ENCODE data around the gene IGF2BP2. TPM values are rescaled to one million over a fixed set of nuclear protein-coding genes. Genes with fewer than 3 reads are reported as not detected.
"Not testable (repeated sequence)": the region's sequence is repeated elsewhere in the genome, so short reads cannot be mapped to it uniquely, and the experiment has no call there.

The IGF2BP2 gene
- total RNA-seq, 2 donors from 2014 or later = 0.99 to 8.8 TPM

DNA sequence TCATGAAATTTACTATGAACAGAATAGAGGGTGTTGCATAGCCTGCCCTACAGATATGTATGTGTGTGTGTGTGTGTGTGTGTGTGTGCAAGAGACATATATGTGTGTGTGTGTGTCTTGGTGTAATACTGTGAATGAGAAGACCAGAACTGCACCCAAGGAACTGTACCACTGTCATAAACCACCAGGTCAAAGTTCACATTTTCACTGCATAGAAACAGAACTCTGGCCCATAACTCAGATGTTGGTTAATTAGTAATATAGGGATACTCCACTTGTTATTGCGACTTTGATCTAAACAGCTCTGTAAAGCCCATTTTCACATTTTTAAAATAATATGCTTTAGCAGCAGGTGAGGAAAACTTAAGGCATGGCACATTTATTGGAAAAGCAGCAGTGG, 111.8 kb downstream of the IGF2BP2 start:
- Mint-ChIP-seq H3K27me3 (peaks cover 64% of the 10 kb centered on the region), H3K4me3 (no peak overlapping the region), H3K4me1 (peaks cover 4% of the 10 kb centered on the region), H3K36me3 (ENCODE audit: low read depth) (no peaks in the 10 kb centered on the region), H3K27ac (no peak overlapping the region)
- H3K9me3 ChIP-seq (ENCODE audit: control insufficient read depth, low read length, poor library complexity, severe bottlenecking) = no peaks in the 10 kb centered on the region
- ATAC-seq = no peak
- DNase-seq = no peak

GRCh38 chr3:185712337-185712736, 112.5 kb downstream of the IGF2BP2 start:
- no peak for ATAC-seq
- no peak overlapping the region for H3K27ac Mint-ChIP-seq
- no peak overlapping the region for H3K4me3 Mint-ChIP-seq
- DNase-seq = no peak
- peaks cover 4% of the 10 kb centered on the region for H3K4me1 Mint-ChIP-seq
- H3K9me3 ChIP-seq (ENCODE audit: control insufficient read depth, low read length, poor library complexity, severe bottlenecking) = no peaks in the 10 kb centered on the region
- H3K27me3 Mint-ChIP-seq = peaks cover 65% of the 10 kb centered on the region
- H3K36me3 Mint-ChIP-seq (ENCODE audit: low read depth) = no peaks in the 10 kb centered on the region

GRCh38 chr3:185711255-185711870, 113.5 kb downstream of the IGF2BP2 start:
- Mint-ChIP-seq H3K4me3 (no peak overlapping the region), H3K27me3 (peaks cover 57% of the 10 kb centered on the region), H3K36me3 (ENCODE audit: low read depth) (no peaks in the 10 kb centered on the region), H3K27ac (no peak overlapping the region), H3K4me1 (peaks cover 4% of the 10 kb centered on the region)
- DNase-seq = no peak
- no peaks in the 10 kb centered on the region for H3K9me3 ChIP-seq (ENCODE audit: control insufficient read depth, low read length, poor library complexity, severe bottlenecking)
- no peak for ATAC-seq

GRCh38 chr3:185709251-185709955, 115.4 kb downstream of the IGF2BP2 start:
- Mint-ChIP-seq H3K4me3 (no peak overlapping the region), H3K4me1 (peaks cover 4% of the 10 kb centered on the region), H3K27me3 (peaks cover 62% of the 10 kb centered on the region), H3K27ac (no peak overlapping the region), H3K36me3 (ENCODE audit: low read depth) (no peaks in the 10 kb centered on the region)
- DNase-seq (no peak), ATAC-seq (no peak)
- no peaks in the 10 kb centered on the region for H3K9me3 ChIP-seq (ENCODE audit: control insufficient read depth, low read length, poor library complexity, severe bottlenecking)

DNA sequence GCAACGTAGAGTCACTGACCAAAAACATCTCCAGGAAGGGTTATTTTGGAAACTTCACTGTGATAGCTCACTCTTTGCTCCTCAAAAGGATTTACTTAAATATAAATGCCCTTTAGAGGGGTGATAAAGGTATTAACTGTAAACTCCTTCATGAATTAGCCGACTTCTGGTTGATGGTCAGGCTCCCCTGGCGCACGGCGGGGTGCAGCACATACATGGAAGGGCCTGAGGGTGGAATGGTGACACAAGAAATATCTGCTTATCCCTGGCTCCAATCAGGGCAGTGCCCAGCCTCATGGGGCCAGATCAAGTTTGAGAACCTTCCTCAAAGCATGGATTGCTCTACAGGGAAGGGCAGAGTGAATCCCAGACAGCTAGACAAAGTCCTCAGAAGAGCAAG, 116.5 kb downstream of the IGF2BP2 start:
- no peak overlapping the region for H3K4me3 Mint-ChIP-seq
- no peaks in the 10 kb centered on the region for H3K36me3 Mint-ChIP-seq (ENCODE audit: low read depth)
- ATAC-seq (no peak), DNase-seq (no peak)
- H3K27me3 Mint-ChIP-seq = peaks cover 61% of the 10 kb centered on the region
- H3K27ac Mint-ChIP-seq = no peak overlapping the region
- H3K4me1 Mint-ChIP-seq = peaks cover 4% of the 10 kb centered on the region
- no peaks in the 10 kb centered on the region for H3K9me3 ChIP-seq (ENCODE audit: control insufficient read depth, low read length, poor library complexity, severe bottlenecking)

DNA sequence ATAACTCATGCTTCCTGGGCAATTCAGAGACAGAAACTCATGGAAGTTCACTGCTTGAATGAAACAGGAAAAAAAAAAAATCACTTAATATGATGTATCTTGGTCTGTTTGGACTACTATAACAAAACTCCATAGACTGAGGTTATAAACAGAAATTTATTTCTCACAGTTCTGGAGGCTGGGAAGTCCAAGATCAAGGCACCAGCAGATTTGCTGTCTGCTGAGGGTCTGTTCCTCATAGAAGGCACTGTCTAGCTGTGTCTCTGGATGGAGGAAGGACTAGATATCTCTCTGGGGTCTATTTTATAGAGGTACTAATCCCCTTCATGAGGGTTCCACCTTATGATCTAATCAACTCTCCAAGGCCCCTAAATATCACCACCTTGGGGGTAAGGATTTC, 119.3 kb downstream of the IGF2BP2 start:
- Mint-ChIP-seq H3K4me3 (no peak overlapping the region), H3K27ac (no peak overlapping the region), H3K27me3 (peaks cover 62% of the 10 kb centered on the region), H3K4me1 (peaks cover 7% of the 10 kb centered on the region), H3K36me3 (ENCODE audit: low read depth) (no peaks in the 10 kb centered on the region)
- no peak for DNase-seq
- no peak for ATAC-seq
- no peaks in the 10 kb centered on the region for H3K9me3 ChIP-seq (ENCODE audit: control insufficient read depth, low read length, poor library complexity, severe bottlenecking)

DNA sequence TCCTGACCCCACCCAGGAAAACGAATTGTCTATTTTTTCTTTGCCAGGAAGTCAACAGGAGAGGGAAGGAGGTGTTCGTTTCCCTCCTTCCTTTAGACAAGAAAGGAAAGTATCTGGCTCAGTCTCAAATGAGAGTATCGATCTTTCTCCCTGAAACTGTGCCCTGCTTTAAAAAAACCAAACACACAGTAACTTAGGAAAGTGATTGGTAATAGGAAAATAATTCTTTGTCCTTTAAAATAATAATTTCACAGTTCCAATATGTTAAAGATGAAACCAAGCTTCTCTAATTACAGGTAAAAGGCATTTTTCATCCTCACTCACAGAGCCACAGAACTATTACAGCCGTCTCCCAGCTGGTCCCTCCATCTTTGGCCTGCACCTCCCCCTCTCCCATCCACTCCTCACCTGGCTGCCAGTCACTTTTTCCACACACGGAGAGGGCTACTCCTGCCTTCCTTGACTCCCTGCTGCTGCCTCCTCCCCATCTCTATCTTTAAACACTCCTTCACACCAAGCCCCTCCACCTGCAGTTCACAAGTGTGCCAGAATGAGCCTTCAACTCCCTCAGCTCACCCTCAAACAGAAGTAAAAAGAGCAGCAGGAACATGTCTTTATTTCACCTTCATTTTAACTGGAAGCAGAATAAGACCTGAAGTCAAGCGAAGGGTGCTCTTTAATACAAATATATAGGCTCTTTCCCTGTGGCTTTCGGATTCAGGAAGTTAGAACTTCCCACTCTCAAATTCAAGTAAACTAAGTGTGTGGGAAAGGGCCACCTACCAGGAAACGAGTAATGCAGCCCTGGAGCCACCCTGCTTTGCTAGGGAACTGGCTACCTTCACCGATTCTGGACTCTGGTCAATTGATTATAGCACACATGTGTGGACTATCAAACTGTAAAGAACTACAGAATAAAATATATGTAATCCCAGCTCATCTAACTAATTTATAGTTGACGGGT, 122.3 kb downstream of the IGF2BP2 start:
- Mint-ChIP-seq H3K4me3 (no peak overlapping the region), H3K27ac (no peak overlapping the region), H3K4me1 (peaks cover 3% of the 10 kb centered on the region), H3K27me3 (peaks cover 56% of the 10 kb centered on the region), H3K36me3 (ENCODE audit: low read depth) (no peaks in the 10 kb centered on the region)
- no peaks in the 10 kb centered on the region for H3K9me3 ChIP-seq (ENCODE audit: control insufficient read depth, low read length, poor library complexity, severe bottlenecking)
- DNase-seq = no peak
- no peak for ATAC-seq

- Mint-ChIP-seq H3K36me3 (ENCODE audit: low read depth) (no peaks in the 10 kb centered on the region), H3K4me1 (peaks cover 3% of the 10 kb centered on the region), H3K27me3 (peaks cover 56% of the 10 kb centered on the region), H3K4me3 (no peak overlapping the region), H3K27ac (no peak overlapping the region)
- ATAC-seq = no peak
- no peaks in the 10 kb centered on the region for H3K9me3 ChIP-seq (ENCODE audit: control insufficient read depth, low read length, poor library complexity, severe bottlenecking)
- DNase-seq = no peak
Observed at GRCh38 chr3:185701611-185702261, 123.1 kb downstream of the IGF2BP2 start.

- peaks cover 63% of the 10 kb centered on the region for H3K27me3 Mint-ChIP-seq
- no peaks in the 10 kb centered on the region for H3K9me3 ChIP-seq (ENCODE audit: control insufficient read depth, low read length, poor library complexity, severe bottlenecking)
- H3K27ac Mint-ChIP-seq = no peak overlapping the region
- DNase-seq (no peak), ATAC-seq (no peak)
- no peaks in the 10 kb centered on the region for H3K36me3 Mint-ChIP-seq (ENCODE audit: low read depth)
- H3K4me3 Mint-ChIP-seq = no peak overlapping the region
- peaks cover 3% of the 10 kb centered on the region for H3K4me1 Mint-ChIP-seq
Observed at GRCh38 chr3:185699927-185700326, 124.9 kb downstream of the IGF2BP2 start.

DNA sequence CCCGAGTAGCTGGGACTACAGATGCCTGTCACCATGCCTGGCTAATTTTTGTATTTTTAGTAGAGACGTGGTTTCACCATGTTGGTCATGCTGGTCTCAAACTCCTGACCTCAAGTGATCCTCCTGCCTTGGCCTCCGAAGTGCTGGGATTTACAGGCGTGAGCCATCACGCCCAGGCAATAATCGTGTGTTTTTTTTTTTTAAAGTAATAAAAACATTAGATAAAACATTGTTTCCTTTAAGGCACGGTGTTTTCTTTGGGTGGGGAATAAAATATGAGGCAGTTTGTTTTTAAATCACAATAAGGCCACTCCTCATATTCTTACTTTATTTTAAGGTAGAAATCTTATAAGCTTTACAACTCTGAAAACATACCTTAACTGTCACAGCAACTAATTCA, 127.6 kb downstream of the IGF2BP2 start:
- H3K9me3 ChIP-seq (ENCODE audit: control insufficient read depth, low read length, poor library complexity, severe bottlenecking); H3K4me1 Mint-ChIP-seq; DNase-seq; H3K4me3 Mint-ChIP-seq; H3K27ac Mint-ChIP-seq; H3K36me3 Mint-ChIP-seq (ENCODE audit: low read depth); ATAC-seq: not testable (repeated sequence)
- peaks cover 44% of the 10 kb centered on the region for H3K27me3 Mint-ChIP-seq

DNA sequence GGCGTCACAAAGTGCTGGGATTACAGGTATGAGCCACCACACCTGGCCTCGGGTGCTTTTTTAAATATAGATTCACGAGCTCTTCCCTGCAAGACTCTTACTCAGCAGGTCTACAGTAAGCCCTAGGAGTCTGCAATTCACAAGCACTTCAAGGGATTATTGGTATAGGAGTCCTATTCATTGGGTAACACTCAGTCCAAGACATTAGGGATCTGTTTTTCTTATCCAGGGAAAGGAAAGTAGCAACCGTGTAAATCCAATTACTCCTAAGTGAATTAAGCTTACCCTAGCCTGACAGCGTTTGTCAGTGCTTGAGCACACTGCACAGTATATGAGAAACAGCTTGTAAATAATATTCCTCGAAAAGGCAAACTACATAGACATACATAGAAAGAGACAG, 128.8 kb downstream of the IGF2BP2 start:
- no peak for ATAC-seq
- DNase-seq = no peak
- no peak overlapping the region for H3K4me3 Mint-ChIP-seq
- no peaks in the 10 kb centered on the region for H3K36me3 Mint-ChIP-seq (ENCODE audit: low read depth)
- H3K9me3 ChIP-seq (ENCODE audit: control insufficient read depth, low read length, poor library complexity, severe bottlenecking) = no peaks in the 10 kb centered on the region
- H3K27ac Mint-ChIP-seq = no peak overlapping the region
- H3K4me1 Mint-ChIP-seq = no peaks in the 10 kb centered on the region
- peaks cover 41% of the 10 kb centered on the region for H3K27me3 Mint-ChIP-seq

DNA sequence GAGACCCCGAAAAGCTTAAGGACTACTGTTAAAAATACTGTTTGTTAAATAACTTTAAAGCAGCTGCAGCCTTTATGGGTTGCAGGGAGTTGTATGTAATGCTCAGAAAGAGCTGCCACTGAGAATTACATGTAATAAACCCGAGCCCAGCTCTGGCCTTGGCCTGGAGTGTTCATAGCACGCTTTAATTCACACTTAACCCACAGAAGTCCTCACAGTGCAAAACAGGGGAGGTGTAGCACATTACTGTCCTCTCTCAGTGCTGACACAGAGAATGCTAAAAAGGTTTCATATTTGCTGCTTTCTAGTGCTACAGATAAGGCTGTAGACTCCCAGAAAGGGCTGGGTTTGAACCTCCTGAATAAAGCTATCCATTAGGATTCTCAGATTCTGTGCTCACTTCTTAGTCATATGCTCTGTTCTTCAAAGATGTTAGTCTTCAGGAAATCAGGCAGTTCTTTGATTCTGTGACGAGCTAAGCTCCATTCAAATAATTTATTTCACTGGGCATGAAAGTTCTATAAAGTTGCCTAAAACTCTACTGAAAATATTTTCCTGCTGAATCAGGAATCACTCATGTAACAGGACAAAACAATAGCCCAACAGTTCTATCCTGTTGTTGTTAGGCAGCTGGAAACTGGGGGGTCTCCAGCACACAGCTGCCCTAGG, 130.7 kb downstream of the IGF2BP2 start:
- Mint-ChIP-seq H3K36me3 (ENCODE audit: low read depth) (no peaks in the 10 kb centered on the region), H3K27ac (no peak overlapping the region), H3K4me1 (no peaks in the 10 kb centered on the region), H3K4me3 (no peak overlapping the region), H3K27me3 (peaks cover 30% of the 10 kb centered on the region)
- DNase-seq (no peak), ATAC-seq (no peak)
- H3K9me3 ChIP-seq (ENCODE audit: control insufficient read depth, low read length, poor library complexity, severe bottlenecking) = no peaks in the 10 kb centered on the region
